Skeletal muscle cell (primary cell): ENCODE results near the gene CCNI2.

Experiments
- DNase-seq: peaks from one replicate; pipeline ENCODE4 v3.0.0-alpha.2; 2010; ENCODE audit warnings: low read depth
- H3K4me3 ChIP-seq: 2 replicates; pipeline ENCODE4 v1.5.1; 2011; ENCODE audit warnings: low read depth, mild to moderate bottlenecking, control low read depth, low read length, moderate library complexity

CCNI2 gene

DNA sequence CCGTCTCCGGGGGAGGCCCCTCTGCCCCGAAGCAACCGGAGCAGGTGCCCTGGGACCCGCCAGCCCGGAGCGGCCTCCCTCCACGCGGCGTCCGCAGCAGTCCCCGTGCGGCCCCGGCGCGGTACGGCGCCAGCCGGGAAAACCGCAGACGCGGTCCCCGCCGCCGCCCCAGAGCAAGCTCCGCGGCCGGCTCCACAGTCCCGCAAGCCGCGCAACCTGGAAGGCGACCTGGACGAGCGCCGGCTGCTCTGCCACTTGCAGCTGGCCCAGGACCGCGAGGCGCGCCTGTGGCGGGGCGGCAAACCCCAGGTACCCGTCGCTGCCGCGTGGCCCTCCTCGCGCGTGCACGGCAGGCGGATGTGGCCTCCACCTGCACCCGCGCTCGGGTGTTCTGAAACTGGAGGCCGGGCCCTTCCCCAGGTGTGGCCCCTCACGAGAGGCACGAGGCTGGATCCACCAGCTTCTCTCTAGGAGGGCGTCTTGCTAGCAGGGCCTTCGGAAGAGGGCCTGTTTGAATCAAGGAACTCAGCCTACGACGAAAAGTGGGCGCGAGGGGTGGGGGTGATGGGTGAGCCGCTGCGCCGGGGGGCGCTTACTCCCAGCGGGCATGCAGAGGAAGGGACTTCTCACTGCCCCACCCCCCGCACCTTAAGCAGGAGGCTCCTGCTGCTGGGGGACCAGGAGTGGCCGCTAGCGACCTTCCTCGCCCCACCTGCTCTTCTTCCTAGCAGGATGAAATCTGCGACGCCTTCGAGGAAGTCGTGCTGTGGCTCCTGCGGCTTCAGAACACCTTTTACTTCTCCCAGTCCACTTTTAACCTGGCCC is 602 bp downstream of the CCNI2 start:
- no peak for DNase-seq
- peak overlapping the region; percentile 35 for H3K4me3 ChIP-seq

DNA sequence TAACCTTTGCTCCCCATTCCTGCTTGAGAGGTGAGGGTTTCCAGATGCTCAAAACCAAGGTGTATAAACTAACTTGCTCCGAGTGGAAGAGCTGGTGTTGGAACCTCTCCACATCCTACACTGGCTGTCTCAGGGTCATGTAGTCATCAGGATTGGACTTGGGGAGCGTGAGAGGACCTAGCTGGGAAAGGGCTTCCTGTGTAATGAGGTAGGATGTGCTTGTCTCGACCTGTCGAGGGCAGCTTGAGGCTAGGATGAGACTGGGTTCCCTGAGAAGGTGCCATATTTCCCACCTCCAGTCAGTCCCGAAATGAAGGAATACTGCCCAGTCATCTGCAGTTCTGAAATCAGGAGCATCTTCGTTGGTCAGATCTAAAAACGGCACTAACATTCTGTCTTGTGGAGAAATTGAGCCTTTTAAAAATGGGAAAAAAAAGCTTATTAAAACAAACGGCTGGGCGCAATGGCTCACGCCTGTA is 1.3 kb downstream of the CCNI2 start:
- no peak for DNase-seq
- no peak overlapping the region for H3K4me3 ChIP-seq

GRCh38 chr5:132749506-132749905 is 2.3 kb downstream of the CCNI2 start:
- H3K4me3 ChIP-seq, result no peak overlapping the region
- DNase-seq, result no peak

GRCh38 chr5:132750471-132751230 is 3.4 kb downstream of the CCNI2 start:
- DNase-seq, result no peak

DNA sequence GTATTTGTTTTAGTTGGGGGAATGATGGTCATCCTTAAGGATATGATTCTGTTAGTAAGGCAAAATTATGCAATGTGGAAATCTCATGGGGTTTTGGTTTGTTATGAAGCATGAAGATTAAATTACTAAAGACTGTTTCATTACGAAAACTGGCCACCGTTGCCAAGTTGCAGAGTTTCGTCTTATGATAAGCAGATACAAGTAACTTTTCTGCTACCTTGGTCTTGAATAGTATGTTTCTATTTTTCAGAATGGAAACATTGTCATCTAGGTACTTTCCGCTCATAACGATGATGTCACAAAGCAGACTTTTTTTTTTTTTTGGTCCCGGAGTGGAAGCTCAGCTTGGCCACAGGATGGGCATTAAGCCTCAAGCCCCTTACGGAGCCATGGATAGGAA is 4.2 kb downstream of the CCNI2 start:
- peak; percentile 77 for DNase-seq
- no peak overlapping the region for H3K4me3 ChIP-seq

More at GRCh38 chr5:132750471-132751230, 3.4 kb downstream of the CCNI2 start:
- no peak overlapping the region for H3K4me3 ChIP-seq

- H3K4me3 ChIP-seq, result no peak overlapping the region
- DNase-seq, result no peak
Observed at GRCh38 chr5:132751971-132752580, 4.8 kb downstream of the CCNI2 start.

GRCh38 chr5:132752581-132753125 is 5.4 kb downstream of the CCNI2 start:
- no peak for DNase-seq
- no peak overlapping the region for H3K4me3 ChIP-seq

GRCh38 chr5:132753135-132753987 is 6.1 kb downstream of the CCNI2 start:
- H3K4me3 ChIP-seq, result no peak overlapping the region
- DNase-seq, result no peak

GRCh38 chr5:132754111-132754510 is 6.9 kb downstream of the CCNI2 start:
- no peak for DNase-seq
- H3K4me3 ChIP-seq, result no peak overlapping the region

- H3K4me3 ChIP-seq, result no peak overlapping the region
- DNase-seq, result no peak
Observed at GRCh38 chr5:132754947-132755346, 7.7 kb downstream of the CCNI2 start.

GRCh38 chr5:132756542-132756941 is 9.3 kb downstream of the CCNI2 start:
- DNase-seq, result no peak
- H3K4me3 ChIP-seq, result no peak overlapping the region

GRCh38 chr5:132758451-132758850 is 11.2 kb downstream of the CCNI2 start:
- no peak overlapping the region for H3K4me3 ChIP-seq
- DNase-seq, result no peak

DNA sequence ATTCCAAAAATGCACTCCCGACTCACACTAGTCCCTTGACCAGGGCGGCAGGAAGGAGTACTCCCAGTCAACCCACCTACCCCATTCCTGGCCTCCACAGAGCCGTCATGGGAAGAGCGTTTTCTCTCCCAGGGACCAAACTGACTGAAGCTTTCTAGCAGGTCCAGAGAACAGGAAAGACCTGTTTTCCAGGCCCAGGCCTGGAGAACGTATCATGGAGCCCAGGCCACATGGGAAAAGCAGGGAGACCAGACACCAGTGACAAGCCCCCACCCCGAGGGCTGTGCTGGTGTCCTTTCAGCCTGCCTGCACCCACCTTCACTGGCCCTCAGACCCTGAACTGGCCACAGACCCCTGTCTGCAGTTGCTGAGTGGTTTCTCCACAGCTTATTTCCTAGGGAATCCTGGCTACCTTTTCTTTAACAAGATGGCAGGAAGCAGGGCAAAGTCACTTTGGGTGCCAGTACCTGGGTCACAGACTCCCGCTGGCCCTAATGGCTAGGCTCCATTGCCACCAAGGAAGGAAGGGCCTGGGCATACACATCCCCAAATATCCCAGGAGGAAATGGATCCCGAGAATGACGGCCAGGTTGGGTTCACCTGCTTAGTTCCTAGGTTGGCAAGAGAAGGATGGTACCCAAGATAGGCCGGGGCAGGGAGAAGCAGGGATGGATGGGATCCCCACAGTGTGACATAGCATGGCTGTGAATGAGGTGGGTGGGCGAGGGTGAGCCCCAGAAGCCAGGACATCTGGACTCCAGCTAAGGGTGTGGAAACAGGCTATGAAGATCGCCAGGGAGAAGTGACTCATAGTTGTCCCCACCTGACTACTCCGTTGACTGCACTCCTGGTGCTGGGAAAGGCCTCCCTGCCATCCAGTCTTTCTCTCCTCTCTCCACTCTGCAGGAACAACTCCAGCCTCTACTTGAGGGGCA is 12.2 kb downstream of the CCNI2 start:
- no peak for DNase-seq
- H3K4me3 ChIP-seq, result no peak overlapping the region

- no peak for DNase-seq
Observed at GRCh38 chr5:132760049-132760420, 12.8 kb downstream of the CCNI2 start.

GRCh38 chr5:132760601-132761317 is 13.5 kb downstream of the CCNI2 start:
- no peak overlapping the region for H3K4me3 ChIP-seq
- no peak for DNase-seq

More at GRCh38 chr5:132760049-132760420, 12.8 kb downstream of the CCNI2 start:
- no peak overlapping the region for H3K4me3 ChIP-seq

- H3K4me3 ChIP-seq, result no peak overlapping the region
- no peak for DNase-seq
Observed at GRCh38 chr5:132761321-132762240, 14.4 kb downstream of the CCNI2 start.
